MM.1S (cell line): ENCODE measurements around the gene SLC35E2B.
"Not testable (repeated sequence)": the region's sequence is repeated elsewhere in the genome, so short reads cannot be mapped to it uniquely, and the experiment has no call there.

Experiments used
- DNase-seq: peaks from one replicate; pipeline ENCODE4 v3.0.0-alpha.2; 2015
- H2AFZ ChIP-seq: fragments of 300-600 bp; sonication (generic); 2 replicates; pipeline ENCODE4 v1.6.0; 2016; ENCODE audit warnings: antibody characterized with exemption, low read length
- H3F3A ChIP-seq: fragments of 300-600 bp; sonication (generic); 2 replicates; pipeline ENCODE4 v1.6.1; 2016; ENCODE audit warnings: mild to moderate bottlenecking, antibody characterized with exemption, low read length, moderate library complexity, mixed read lengths; ENCODE audit not compliant: insufficient read depth
- H3K27ac ChIP-seq: fragments of 300-600 bp; sonication (generic); 2 replicates; pipeline ENCODE4 v1.5.1; 2016; ENCODE audit warnings: mild to moderate bottlenecking, low read length
- H3K27me3 ChIP-seq: fragments of 300-600 bp; sonication (generic); replicated peaks from 2 replicates; pipeline ENCODE4 v1.6.0; 2016; ENCODE audit warnings: low read length; ENCODE audit not compliant: insufficient read depth
- H3K36me3 ChIP-seq: fragments of 300-600 bp; sonication (generic); replicated peaks from 2 replicates; pipeline ENCODE4 v1.6.1; 2016; ENCODE audit warnings: mild to moderate bottlenecking, low read length, mixed read lengths; ENCODE audit not compliant: insufficient read depth
- H3K4me1 ChIP-seq: fragments of 300-600 bp; sonication (generic); 2 replicates; pipeline ENCODE4 v1.6.1; 2016; ENCODE audit warnings: low read length, mixed read lengths
- H3K4me2 ChIP-seq: fragments of 300-600 bp; sonication (generic); 2 replicates; pipeline ENCODE4 v1.6.0; 2016; ENCODE audit warnings: low read depth, low read length
- H3K4me3 ChIP-seq: fragments of 300-600 bp; sonication (generic); 2 replicates; pipeline ENCODE4 v1.5.1; 2016; ENCODE audit warnings: low read length, mixed read lengths
- H3K79me2 ChIP-seq: fragments of 300-600 bp; sonication (generic); 2 replicates; pipeline ENCODE4 v1.6.1; 2016; ENCODE audit warnings: mixed run types, low read length, mixed read lengths
- H3K9ac ChIP-seq: fragments of 300-600 bp; sonication (generic); 2 replicates; pipeline ENCODE4 v1.6.1; 2016; ENCODE audit warnings: low read length, mixed read lengths
- H3K9me2 ChIP-seq: fragments of 300-600 bp; sonication (generic); replicated peaks from 2 replicates; pipeline ENCODE4 v1.6.1; 2016; ENCODE audit warnings: mild to moderate bottlenecking, low read length, mixed read lengths; ENCODE audit not compliant: insufficient read depth
- H3K9me3 ChIP-seq: fragments of 300-600 bp; sonication (generic); replicated peaks from 2 replicates; pipeline ENCODE4 v1.6.1; 2016; ENCODE audit warnings: mild to moderate bottlenecking, low read length, mixed read lengths; ENCODE audit not compliant: insufficient read depth
- H4K20me1 ChIP-seq: fragments of 300-600 bp; sonication (generic); 2 replicates; pipeline ENCODE4 v1.6.1; 2016; ENCODE audit warnings: mild to moderate bottlenecking, low read length, moderate library complexity, mixed read lengths; ENCODE audit not compliant: insufficient read depth
- EZH2 ChIP-seq: fragments of 300-600 bp; sonication (generic); optimal IDR thresholded peaks from 2 replicates; pipeline ENCODE3; 2017; ENCODE audit warnings: low read depth, mild to moderate bottlenecking, antibody characterized with exemption, low read length, mixed read lengths
- EZH2phosphoT487 ChIP-seq: fragments of 300-600 bp; sonication (generic); IDR thresholded peaks from 2 replicates; pipeline ENCODE4 v1.6.1; 2018; ENCODE audit warnings: antibody characterized with exemption, low read length
- TF ChIP-seq, protein P1 (sequence below): fragments of 300-600 bp; sonication (generic); IDR thresholded peaks from 2 replicates; pipeline ENCODE4 v1.5.1; 2016; ENCODE audit warnings: antibody characterized with exemption, low read length, mixed read lengths

Gene SLC35E2B

DNA sequence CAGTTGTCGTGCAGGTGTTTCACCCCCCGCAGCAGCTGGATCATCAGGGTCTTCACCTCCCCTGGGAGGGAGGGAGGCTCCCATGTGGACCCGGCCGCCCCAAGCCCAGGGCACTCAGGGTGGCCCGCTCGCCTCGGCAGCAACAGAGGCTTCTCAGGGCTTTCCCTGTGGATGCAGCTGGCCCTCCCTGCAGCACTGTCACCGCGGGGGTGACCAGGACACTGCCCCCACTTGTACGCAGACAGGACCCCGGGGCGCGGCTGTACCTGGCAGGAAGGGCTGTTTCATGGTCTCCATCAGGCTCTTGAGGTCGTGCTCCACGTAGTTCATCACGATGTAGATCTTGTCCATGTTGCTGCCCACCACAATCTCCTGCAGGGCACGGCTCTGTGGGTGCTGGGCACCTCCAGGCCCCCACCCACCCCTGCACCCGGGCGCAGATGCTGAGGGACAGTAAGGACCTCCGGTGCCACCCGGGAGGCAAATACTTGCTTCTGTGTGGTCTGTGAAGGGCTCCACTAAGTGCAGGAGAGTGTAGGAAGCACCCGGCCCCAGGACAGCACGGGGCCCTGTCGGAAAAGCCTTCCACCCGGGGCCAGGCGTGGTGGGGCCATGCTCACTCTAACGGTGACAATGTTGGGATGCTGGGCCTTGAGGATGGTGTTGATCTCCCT is 11.8 kb upstream of the SLC35E2B start:
- H3K9ac ChIP-seq, H3K27ac ChIP-seq, H3K79me2 ChIP-seq, H3K36me3 ChIP-seq, H3F3A ChIP-seq, H3K27me3 ChIP-seq, H3K9me3 ChIP-seq, H2AFZ ChIP-seq, DNase-seq, H3K4me2 ChIP-seq, H4K20me1 ChIP-seq, H3K9me2 ChIP-seq, H3K4me1 ChIP-seq, H3K4me3 ChIP-seq: not testable (repeated sequence)

DNA sequence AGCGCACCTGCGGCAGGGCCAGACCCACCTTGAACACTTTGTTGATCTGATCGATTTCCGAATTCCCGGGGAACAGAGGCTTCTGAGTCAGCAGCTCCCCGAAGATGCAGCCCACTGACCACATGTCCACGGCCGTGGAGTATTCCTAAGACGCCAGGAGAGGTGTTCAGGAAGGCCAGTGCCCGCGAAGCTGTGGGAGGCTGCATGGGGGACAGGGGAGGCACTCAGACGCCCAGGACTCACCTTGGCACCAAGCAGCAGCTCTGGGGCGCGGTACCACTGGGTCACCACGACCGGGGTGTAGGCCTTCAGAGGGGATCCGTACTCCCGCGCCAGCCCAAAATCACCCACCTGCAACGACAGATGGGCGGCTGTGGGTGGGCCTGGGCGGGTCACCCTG is 11.2 kb upstream of the SLC35E2B start:
- Histone ChIP-seq H3K79me2 (no peaks in the 10 kb centered on the region), H3F3A (no peaks in the 10 kb centered on the region), H3K9ac (no peak overlapping the region), H3K9me3 (no peaks in the 10 kb centered on the region), H3K4me2 (no peak overlapping the region), H2AFZ (no peak overlapping the region), H3K36me3 (no peaks in the 10 kb centered on the region), H3K9me2 (no peaks in the 10 kb centered on the region), H3K27ac (no peak overlapping the region), H4K20me1 (no peaks in the 10 kb centered on the region), H3K4me1 (no peaks in the 10 kb centered on the region), H3K27me3 (no peaks in the 10 kb centered on the region), H3K4me3 (no peak overlapping the region)
- DNase-seq: no peak
- TF ChIP-seq EZH2phosphoT487 (no peak), EZH2 (no peak)
- TF ChIP-seq, protein P1, sequence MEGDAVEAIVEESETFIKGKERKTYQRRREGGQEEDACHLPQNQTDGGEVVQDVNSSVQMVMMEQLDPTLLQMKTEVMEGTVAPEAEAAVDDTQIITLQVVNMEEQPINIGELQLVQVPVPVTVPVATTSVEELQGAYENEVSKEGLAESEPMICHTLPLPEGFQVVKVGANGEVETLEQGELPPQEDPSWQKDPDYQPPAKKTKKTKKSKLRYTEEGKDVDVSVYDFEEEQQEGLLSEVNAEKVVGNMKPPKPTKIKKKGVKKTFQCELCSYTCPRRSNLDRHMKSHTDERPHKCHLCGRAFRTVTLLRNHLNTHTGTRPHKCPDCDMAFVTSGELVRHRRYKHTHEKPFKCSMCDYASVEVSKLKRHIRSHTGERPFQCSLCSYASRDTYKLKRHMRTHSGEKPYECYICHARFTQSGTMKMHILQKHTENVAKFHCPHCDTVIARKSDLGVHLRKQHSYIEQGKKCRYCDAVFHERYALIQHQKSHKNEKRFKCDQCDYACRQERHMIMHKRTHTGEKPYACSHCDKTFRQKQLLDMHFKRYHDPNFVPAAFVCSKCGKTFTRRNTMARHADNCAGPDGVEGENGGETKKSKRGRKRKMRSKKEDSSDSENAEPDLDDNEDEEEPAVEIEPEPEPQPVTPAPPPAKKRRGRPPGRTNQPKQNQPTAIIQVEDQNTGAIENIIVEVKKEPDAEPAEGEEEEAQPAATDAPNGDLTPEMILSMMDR: no peak

DNA sequence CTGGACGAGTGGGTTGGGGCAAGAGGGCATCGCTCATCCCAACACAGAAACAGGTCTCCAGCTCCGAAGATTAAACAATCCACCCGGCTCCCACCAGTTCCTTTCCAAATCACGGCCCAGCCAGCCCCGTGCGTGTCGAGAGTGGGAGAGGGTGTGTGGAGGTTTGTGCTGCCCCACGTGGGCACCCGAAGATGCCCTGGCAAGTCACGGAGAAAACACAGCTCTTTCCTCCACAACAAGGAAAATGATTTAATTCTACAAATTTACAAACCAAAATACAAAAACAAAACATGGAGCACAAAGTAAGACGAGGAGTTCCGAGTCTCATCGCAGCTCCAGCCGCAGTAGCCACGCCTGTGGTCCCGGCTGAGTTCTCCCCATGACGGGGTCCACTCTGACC is 9.9 kb upstream of the SLC35E2B start:
- H3K4me1 ChIP-seq, H3K4me2 ChIP-seq, H4K20me1 ChIP-seq, H2AFZ ChIP-seq, H3K79me2 ChIP-seq, H3K9me3 ChIP-seq, H3K4me3 ChIP-seq, H3K9ac ChIP-seq, H3K9me2 ChIP-seq, DNase-seq, H3K27ac ChIP-seq, H3K27me3 ChIP-seq, H3F3A ChIP-seq, H3K36me3 ChIP-seq: not testable (repeated sequence)

DNA sequence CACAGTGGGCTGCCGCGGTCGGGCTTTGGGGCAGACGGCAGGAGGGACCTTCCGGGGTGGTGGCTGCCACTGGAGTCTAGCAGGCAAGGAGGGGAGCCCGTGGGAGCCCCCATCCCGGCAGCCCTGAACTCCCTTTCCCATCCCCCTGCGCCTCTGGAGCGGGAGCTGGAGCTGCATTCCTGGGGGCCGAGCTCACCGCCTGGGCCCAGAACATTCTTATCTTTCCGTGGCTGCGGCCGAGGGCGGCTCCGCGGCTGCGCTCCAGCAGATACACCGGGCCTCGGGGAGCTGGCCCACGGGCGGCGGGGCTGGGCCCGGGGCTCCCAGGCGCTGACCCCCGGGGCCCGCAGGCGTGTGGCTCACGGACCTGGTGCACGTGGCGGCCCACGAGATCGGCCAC is 8.0 kb upstream of the SLC35E2B start:
- H3K4me3 ChIP-seq, DNase-seq, H3K9me2 ChIP-seq, H3K9ac ChIP-seq, H3K27ac ChIP-seq, H3K9me3 ChIP-seq, H3K27me3 ChIP-seq, H3F3A ChIP-seq, H3K4me1 ChIP-seq, H3K4me2 ChIP-seq, H3K36me3 ChIP-seq, H2AFZ ChIP-seq, H3K79me2 ChIP-seq, H4K20me1 ChIP-seq: not testable (repeated sequence)

DNA sequence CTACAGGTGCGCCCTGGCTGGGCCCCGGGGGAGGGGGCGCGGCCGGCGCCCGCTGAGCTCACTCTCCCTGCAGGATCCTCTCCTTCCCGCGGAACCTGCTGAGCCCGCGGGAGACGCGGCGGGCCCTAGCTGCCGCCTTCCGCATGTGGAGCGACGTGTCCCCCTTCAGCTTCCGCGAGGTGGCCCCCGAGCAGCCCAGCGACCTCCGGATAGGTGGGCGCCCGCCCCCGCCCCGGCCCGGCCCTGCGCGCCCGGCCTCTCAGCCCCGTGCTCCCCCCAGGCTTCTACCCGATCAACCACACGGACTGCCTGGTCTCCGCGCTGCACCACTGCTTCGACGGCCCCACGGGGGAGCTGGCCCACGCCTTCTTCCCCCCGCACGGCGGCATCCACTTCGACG is 7.5 kb upstream of the SLC35E2B start:
- H3K36me3 ChIP-seq, H3K9me2 ChIP-seq, H3K9me3 ChIP-seq, H4K20me1 ChIP-seq, H3K4me2 ChIP-seq, H3K4me1 ChIP-seq, H3K4me3 ChIP-seq, H3K9ac ChIP-seq, H3K27ac ChIP-seq, H3K27me3 ChIP-seq, H3K79me2 ChIP-seq, DNase-seq, H2AFZ ChIP-seq, H3F3A ChIP-seq: not testable (repeated sequence)

DNA sequence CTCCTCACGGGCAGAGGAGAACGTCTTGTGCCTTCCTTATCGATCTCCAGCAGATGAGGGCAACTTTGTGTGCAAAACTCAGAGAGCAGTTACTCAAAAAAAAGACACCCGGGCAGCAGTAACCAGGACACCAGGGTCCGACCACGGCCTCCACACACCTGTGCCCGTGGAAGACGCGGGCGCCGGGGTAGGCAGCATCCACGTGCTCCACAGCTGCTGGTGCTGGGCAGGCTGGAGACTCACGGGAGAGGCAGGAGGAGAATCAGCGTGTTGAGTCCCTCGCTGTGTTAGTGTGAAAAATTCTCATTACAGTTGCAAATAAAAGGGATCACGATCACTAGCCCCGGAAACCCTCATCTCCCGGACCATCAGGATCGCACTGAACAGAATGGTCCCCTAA is 6.5 kb upstream of the SLC35E2B start:
- not testable (repeated sequence) for H3K9me3 ChIP-seq, H3K4me3 ChIP-seq, H3K79me2 ChIP-seq, H3K9ac ChIP-seq, DNase-seq, H3K27ac ChIP-seq, H4K20me1 ChIP-seq, H2AFZ ChIP-seq, H3K27me3 ChIP-seq, H3F3A ChIP-seq, H3K4me1 ChIP-seq, H3K4me2 ChIP-seq, H3K9me2 ChIP-seq, H3K36me3 ChIP-seq

DNA sequence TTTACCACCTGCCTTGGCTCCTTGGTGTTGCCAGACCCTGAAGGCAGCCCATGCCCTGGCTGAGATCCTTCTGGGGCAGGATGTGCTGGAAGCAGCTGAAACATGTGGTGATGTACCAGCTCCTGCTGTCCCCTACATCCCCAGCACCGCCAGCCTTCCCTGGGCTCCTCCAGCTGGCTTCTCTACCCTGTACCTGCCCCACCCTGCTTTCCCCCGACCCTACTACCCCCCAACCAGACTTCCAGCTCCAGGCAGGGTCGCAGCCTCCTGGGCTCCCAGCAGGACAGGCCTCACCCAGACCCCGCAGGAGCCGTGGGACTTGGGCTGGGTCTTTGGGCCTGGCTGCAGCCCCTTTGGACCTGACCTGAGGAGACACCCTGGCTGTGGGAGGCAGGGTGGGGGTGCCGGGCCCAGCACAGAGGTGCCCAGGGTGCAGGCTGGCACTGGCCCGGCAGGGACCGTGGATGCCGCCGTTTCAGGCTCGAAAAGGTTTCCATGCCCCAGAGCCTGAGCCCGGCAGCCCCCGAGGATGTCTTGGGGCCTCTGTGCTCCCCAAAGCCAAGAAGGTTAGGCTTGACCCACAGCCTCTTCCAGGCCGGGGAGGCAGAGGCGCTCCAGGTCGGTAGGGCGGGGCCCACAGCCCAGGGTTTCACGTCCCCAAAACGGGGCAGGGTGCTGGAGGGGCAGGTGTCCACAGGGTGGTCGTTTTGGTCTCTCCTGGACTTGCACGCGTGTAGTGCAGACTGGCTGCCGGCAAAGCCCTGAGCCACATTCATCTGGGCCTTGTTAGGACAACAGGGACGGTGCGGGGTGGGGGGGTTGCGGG is 5.0 kb upstream of the SLC35E2B start:
- not testable (repeated sequence) for H3K27me3 ChIP-seq, H3K9ac ChIP-seq, H3K4me1 ChIP-seq, H2AFZ ChIP-seq, H3K9me2 ChIP-seq, H3K4me3 ChIP-seq, H3K36me3 ChIP-seq, H3K79me2 ChIP-seq, H3K9me3 ChIP-seq, H3K4me2 ChIP-seq, DNase-seq, H3K27ac ChIP-seq, H3F3A ChIP-seq, H4K20me1 ChIP-seq
